ENCODE results near the gene PLPPR5.

Gene PLPPR5

DNA sequence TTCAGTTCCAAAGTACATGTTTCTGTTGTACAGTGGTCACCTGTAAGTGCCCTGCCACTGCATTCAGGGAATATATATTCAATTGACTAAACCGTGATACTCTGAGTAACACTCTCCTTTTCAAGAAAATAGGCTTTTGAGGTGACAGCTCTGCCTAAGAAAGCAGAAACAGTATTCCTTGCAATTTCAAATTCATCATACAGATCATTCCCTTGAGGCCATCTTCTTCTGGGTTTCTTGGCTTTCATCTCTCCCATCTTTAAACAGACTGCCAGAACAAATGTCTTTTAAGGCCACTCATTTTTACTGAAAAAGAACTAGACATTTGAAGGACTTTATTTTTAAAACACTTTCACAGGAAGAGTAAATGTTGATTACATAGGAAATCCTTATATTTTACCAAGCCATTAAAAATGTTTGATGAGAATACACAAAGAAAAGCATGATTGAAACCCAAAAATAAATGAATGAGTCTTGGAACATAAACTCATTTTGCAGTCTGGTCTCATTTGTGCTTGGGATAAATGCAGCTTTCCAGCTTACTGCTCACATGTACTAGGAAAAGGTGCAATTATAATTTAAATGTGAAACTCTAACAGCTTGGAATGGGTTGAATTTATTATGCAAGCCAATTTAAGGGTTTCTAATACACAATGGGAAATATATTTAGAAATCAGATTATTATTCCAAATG lies 34.7 kb downstream of the PLPPR5 start:
- no peak for DNase-seq (ENCODE audit: low spot score)

GRCh38 chr1:98967122-98967521 lies 37.5 kb downstream of the PLPPR5 start:
- no peak for DNase-seq (ENCODE audit: low spot score)

DNA sequence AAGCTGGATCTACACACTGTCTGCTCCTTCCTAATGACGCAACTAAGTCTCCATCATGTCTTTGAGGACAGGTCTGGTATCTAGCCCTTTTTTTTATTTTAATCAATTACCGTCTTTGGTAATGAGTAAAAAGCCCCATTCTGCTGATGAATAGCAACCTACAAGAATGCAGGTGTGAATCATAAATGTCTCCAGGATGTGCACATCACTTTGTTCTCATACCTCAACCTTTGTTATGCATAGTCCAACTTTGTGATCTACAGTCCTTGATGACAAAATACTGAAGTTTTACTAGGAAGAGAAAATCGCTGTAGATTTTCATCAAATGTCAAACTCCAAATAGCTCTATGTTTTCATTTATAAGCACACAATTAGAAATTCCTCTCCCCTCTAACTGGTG lies 39.3 kb downstream of the PLPPR5 start:
- no peak for DNase-seq (ENCODE audit: low spot score)

GRCh38 chr1:98964198-98964597 lies 40.5 kb downstream of the PLPPR5 start:
- no peak for DNase-seq (ENCODE audit: low spot score)

GRCh38 chr1:98963064-98963758 lies 41.5 kb downstream of the PLPPR5 start:
- DNase-seq (ENCODE audit: low spot score) = peak; percentile 56

DNA sequence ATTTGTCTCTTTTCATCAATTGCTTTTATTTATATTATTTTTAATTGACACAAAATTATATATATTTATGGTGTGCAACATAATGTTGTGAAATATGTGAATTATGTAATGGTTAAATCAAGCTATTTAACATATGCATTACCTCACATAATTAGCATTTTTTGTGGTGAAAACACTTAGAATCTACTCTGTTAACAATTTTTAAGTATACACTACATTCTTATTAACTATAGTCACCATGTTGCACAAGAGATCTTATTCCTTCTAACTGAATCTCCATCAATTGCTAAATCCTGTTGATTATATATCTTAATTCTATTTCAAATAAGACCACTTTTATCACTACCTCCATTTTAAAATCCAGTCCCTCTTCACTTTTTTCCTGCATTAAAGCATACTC lies 42.5 kb downstream of the PLPPR5 start:
- peak; percentile 16 for DNase-seq (ENCODE audit: low spot score)

GRCh38 chr1:98949621-98950020 lies 55.0 kb downstream of the PLPPR5 start:
- no peak for DNase-seq (ENCODE audit: low spot score)

- DNase-seq (ENCODE audit: low spot score) = peak; percentile 24
Measured at GRCh38 chr1:98949166-98949565, 55.5 kb downstream of the PLPPR5 start.

DNA sequence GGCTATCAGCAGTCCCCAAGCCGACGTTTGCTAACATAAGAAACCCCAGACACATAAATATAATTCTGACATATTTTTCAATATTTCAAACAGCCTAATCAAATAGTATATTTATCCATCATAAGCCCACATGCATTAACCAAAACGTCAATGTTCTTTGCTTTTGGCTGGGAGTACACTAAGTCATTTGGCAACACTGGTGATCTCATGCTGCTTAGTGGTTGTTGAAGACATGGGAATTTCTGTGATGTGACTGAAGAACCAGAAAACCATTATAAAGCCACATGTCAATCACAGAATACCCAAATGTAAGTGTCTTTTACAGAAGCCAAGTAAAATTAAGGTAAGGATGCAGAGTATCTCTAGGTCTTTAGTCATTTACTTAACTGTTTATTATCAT lies 57.6 kb downstream of the PLPPR5 start:
- no peak for DNase-seq (ENCODE audit: low spot score)

- DNase-seq (ENCODE audit: low spot score) = peak; percentile 83
Measured at GRCh38 chr1:98940722-98941079, 64.0 kb downstream of the PLPPR5 start.

GRCh38 chr1:98940069-98940721 lies 64.5 kb downstream of the PLPPR5 start:
- no peak for DNase-seq (ENCODE audit: low spot score)

DNA sequence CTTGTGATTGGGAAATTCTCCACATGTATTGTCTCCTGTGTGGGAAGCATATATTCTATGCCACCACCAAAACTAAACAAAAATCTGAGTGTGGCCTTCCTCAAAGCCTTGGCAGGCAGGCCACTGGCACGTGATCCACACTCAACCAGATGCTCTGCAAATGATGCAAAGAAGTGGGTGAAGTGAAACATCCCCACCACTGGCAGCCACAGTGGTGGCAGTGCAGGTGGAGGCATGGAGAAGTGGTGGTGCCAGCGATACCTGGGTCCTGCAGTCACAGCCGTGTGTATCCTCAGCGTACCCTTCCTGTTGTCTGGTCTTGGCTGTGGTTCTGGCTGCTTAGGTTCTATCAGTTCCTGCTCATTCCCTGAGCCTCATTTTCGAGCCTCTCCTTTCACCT lies 65.2 kb downstream of the PLPPR5 start:
- no peak for DNase-seq (ENCODE audit: low spot score)

GRCh38 chr1:98937347-98937746 lies 67.3 kb downstream of the PLPPR5 start:
- no peak for DNase-seq (ENCODE audit: low spot score)

GRCh38 chr1:98932184-98932583 lies 72.5 kb downstream of the PLPPR5 start:
- no peak for DNase-seq (ENCODE audit: low spot score)

GRCh38 chr1:98931128-98931835 lies 73.4 kb downstream of the PLPPR5 start:
- no peak for DNase-seq (ENCODE audit: low spot score)

DNA sequence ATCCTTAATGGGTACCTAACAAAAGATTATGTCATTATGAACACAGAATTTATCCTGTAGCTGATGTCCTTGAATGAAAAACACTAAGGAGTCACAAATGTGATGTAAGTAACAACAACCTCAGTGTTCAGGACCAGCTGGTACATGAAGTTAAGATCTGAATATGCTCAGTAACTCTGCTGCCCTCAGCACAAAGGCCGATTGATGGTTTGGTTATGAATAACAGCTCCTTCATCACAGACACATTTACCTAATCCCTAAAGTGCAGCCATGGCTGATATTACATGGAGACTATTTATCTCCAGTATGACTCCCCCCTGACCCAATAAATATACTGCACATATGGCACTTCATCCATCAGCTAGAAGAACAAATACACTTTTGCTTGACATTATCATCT lies 75.2 kb downstream of the PLPPR5 start:
- no peak for DNase-seq (ENCODE audit: low spot score)

GRCh38 chr1:98926597-98926996 lies 78.1 kb downstream of the PLPPR5 start:
- no peak for DNase-seq (ENCODE audit: low spot score)

DNA sequence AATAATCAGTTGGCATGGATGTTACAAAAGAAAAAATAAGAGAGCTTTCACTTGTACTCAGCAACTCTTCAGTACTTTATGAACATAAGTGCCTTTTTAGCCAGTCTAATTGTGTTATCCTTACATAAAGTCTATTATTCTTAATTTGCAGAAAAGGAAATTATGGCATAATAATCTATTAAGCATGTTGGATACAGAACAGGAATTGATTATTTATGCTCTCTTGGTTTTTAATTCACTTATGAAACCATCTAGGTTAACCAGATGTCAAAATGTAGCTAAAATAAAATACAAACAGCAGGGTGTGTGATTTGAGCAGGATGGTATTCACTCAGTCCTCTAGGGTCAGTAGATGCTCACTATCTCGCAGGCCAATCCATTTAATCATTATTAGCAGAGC lies 79.7 kb downstream of the PLPPR5 start:
- DNase-seq (ENCODE audit: low spot score) = no peak

GRCh38 chr1:98923667-98924066 lies 81.0 kb downstream of the PLPPR5 start:
- no peak for DNase-seq (ENCODE audit: low spot score)

DNA sequence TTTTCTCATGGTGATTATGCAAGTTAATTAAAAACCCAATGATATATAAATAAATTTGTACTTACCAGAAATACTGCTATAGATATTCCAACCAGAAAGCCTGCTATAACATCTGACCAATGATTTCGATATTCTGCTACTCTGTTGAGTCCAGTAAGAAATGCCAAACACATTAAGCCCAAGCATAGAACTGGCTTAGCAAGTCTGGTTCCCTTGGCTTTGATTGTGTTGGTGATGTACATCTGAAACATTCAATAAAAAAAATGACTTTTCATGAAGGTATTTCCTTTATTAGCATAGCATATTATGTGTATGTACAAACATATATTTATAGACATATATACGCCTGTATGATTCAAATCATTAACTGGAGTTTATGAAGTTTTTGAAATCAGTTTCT lies 82.8 kb downstream of the PLPPR5 start:
- DNase-seq (ENCODE audit: low spot score) = no peak

DNA sequence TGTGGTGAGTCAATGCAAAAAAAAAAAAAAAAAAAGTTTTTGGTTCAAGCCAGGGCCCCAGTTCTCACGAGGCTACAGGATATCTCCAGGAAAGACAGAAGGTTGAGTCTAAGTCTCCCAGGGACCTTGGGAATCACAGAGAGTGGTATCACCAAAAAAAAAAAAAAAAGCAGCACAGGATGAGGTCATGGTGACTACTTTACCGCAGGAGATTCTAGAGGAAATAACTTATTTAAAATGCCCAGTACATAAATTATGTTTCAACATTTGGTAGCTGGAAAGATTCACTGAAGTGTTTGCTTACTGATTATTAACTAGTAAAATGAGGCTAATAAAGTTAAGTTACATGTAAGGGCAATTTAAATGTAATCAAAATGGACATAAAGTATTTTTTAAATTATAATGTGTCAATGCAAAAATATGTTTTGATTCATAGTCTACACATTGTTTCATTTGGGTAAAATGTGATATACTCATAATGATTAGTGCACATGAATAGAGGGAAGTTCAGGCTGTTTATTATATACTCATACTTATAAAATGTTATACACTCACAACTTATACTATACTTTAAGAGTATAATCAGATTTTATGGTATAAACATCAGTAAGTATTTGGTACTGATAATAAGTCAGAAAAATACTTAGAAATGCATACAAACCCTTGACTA lies 84.1 kb downstream of the PLPPR5 start:
- DNase-seq (ENCODE audit: low spot score) = peak; percentile 68

DNA sequence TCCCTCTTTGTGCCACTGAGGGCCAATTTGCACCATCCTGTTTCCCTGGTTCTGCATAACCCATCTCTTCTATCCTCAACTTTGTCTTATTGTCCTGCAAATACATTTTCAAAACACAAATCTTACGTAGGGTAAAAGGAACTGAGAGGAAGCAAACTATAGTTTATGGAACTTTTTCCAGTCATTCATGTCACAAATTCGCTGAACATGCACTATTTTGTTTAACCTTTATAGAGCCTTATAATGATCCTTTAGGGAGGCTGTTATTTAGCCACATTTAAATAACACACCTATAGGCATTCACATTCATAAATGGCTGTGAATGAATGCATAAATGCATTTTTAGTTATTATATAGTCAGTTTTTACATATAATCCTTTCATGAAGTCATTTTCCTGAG lies 85.0 kb downstream of the PLPPR5 start:
- DNase-seq (ENCODE audit: low spot score) = no peak
